ENCODE results near the gene MRTFB.

Gene MRTFB

GRCh38 chr16:14309906-14310305, 238.8 kb downstream of the MRTFB start:
- H3K4me3 ChIP-seq (ENCODE audit: control insufficient read depth, low read depth, low read length): no peak overlapping the region
- no peak for DNase-seq (ENCODE audit: low read depth)
- no peak for TF ChIP-seq CTCF (IDR thresholded peaks at IDR 0.05; ENCODE audit: control insufficient read depth, insufficient read depth, low read depth, low read length, missing control alignments)

- TF ChIP-seq CTCF (IDR thresholded peaks at IDR 0.05; ENCODE audit: control insufficient read depth, insufficient read depth, low read depth, low read length, missing control alignments): peak; percentile 6
- no peak for DNase-seq (ENCODE audit: low read depth)
- no peak overlapping the region for H3K4me3 ChIP-seq (ENCODE audit: control insufficient read depth, low read depth, low read length)
These were observed 239.4 kb downstream of the MRTFB start for GRCh38 chr16:14310519-14310991.

- DNase-seq (ENCODE audit: low read depth): no peak
- no peak for TF ChIP-seq CTCF (IDR thresholded peaks at IDR 0.05; ENCODE audit: control insufficient read depth, insufficient read depth, low read depth, low read length, missing control alignments)
- no peak overlapping the region for H3K4me3 ChIP-seq (ENCODE audit: control insufficient read depth, low read depth, low read length)
These were observed 243.0 kb downstream of the MRTFB start for GRCh38 chr16:14314116-14314515.

- TF ChIP-seq CTCF (IDR thresholded peaks at IDR 0.05; ENCODE audit: control insufficient read depth, insufficient read depth, low read depth, low read length, missing control alignments): no peak
- no peak for DNase-seq (ENCODE audit: low read depth)
- no peak overlapping the region for H3K4me3 ChIP-seq (ENCODE audit: control insufficient read depth, low read depth, low read length)
These were observed 244.7 kb downstream of the MRTFB start for GRCh38 chr16:14315683-14316320.
